HG03558 (cell line): ENCODE data around the gene ERBIN.
"Not testable (repeated sequence)": the region's sequence is repeated elsewhere in the genome, so short reads cannot be mapped to it uniquely, and the experiment has no call there.

Source experiments
- ATAC-seq: cut with Tn5 transposase; IDR thresholded peaks from one replicate; pipeline ENCODE4 v1.9.1; 2021; ENCODE audit warnings: moderate number of reproducible peaks; ENCODE audit not compliant: unreplicated experiment; ENCODE audit errors: extremely low read depth

The ERBIN gene

GRCh38 chr5:65992630-65993029 lies 66.3 kb downstream of the ERBIN start:
- ATAC-seq, result no peak

GRCh38 chr5:65994117-65994786 lies 67.9 kb downstream of the ERBIN start:
- no peak for ATAC-seq

GRCh38 chr5:65999061-65999723 lies 72.8 kb downstream of the ERBIN start:
- no peak for ATAC-seq

GRCh38 chr5:66001952-66002351 lies 75.6 kb downstream of the ERBIN start:
- no peak for ATAC-seq

- no peak for ATAC-seq
Observed at GRCh38 chr5:66002415-66002814, 76.0 kb downstream of the ERBIN start.

- ATAC-seq, result no peak
Observed at GRCh38 chr5:66004216-66004615, 77.8 kb downstream of the ERBIN start.

- ATAC-seq, result no peak
Observed at GRCh38 chr5:66009277-66009676, 82.9 kb downstream of the ERBIN start.

- ATAC-seq, result no peak
Observed at GRCh38 chr5:66010476-66010875, 84.1 kb downstream of the ERBIN start.

GRCh38 chr5:66012271-66012670 lies 85.9 kb downstream of the ERBIN start:
- no peak for ATAC-seq

GRCh38 chr5:66013397-66013796 lies 87.0 kb downstream of the ERBIN start:
- no peak for ATAC-seq

GRCh38 chr5:66013906-66014305 lies 87.5 kb downstream of the ERBIN start:
- ATAC-seq, result no peak

GRCh38 chr5:66015196-66015960 lies 89.0 kb downstream of the ERBIN start:
- no peak for ATAC-seq

- ATAC-seq, result no peak
Observed at GRCh38 chr5:66021585-66021984, 95.2 kb downstream of the ERBIN start.

- ATAC-seq, result no peak
Observed at GRCh38 chr5:66039296-66039695, 112.9 kb downstream of the ERBIN start.

- ATAC-seq, result no peak
Observed at GRCh38 chr5:66039701-66040100, 113.3 kb downstream of the ERBIN start.

GRCh38 chr5:66041627-66042026 lies 115.3 kb downstream of the ERBIN start:
- ATAC-seq, result no peak

- ATAC-seq, result no peak
Observed at GRCh38 chr5:66057239-66057638, 130.9 kb downstream of the ERBIN start.

- ATAC-seq, result not testable (repeated sequence)
Observed at GRCh38 chr5:66061320-66061719, 134.9 kb downstream of the ERBIN start.

GRCh38 chr5:66063061-66063460 lies 136.7 kb downstream of the ERBIN start:
- not testable (repeated sequence) for ATAC-seq

GRCh38 chr5:66066826-66067225 lies 140.5 kb downstream of the ERBIN start:
- ATAC-seq, result no peak

- ATAC-seq, result no peak
Observed at GRCh38 chr5:66072031-66072430, 145.7 kb downstream of the ERBIN start.
